Measurements from ENCODE around the gene KDM6B.

Gene KDM6B

GRCh38 chr17:7822126-7822525 lies 11.9 kb upstream of the KDM6B start:
- no peak for FAIRE-seq

DNA sequence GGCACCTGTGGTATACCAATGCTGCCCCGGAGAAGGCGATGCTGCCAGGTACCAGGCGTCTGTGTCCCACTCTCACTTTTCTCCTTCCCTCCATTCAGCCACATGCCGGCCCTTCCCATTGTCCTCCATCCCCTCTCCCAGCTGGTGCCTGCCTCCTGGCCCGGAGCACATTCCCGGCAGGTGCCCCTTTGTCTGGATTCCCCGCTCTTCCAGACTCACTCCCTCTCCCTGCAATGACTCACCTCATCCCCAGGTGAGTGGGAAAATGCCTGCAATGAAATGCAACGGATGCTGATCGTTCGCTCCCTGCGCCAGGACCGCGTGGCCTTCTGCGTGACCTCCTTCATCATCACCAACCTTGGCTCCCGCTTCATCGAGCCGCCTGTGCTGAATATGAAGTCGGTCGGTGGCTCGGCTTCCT lies 10.4 kb upstream of the KDM6B start:
- FAIRE-seq, result no peak

- FAIRE-seq, result no peak
Measured at GRCh38 chr17:7824021-7824924, 9.7 kb upstream of the KDM6B start.

DNA sequence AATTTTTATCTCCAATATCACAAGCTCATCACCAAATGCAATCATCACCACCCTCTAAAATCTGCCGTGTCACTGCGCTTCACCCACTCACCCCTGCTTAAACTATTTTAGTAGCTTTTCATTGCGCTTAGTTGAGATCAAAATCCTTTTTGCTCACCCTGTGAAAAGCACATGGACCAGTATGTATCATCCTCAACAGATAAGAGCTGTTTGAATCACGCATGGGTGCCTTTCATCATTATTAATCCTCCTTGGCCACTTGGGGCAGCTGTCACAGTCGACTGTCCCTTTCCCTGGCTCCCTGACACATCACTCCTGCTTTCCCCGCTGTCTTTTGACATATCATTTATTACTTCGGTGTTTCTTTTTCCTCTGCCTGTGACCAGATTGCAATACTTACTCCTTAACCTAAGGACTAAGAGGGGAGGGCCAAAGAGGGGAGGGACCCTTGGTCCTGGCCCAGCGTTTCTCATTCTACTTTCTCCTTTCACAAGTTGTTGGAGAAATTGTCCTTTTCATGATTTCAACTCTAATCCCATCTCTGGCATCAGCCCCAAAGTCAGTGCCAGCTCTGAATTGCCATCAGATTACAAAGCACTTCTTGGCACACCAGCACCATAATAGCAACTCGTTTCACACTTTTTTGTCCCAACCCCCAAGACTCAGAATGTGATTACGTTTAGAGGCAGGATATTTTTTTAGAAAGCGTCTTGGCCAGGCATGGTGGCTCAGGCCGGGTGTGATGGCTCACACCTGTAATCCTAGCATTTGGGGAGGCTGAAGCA lies 8.6 kb upstream of the KDM6B start:
- no peak for FAIRE-seq

DNA sequence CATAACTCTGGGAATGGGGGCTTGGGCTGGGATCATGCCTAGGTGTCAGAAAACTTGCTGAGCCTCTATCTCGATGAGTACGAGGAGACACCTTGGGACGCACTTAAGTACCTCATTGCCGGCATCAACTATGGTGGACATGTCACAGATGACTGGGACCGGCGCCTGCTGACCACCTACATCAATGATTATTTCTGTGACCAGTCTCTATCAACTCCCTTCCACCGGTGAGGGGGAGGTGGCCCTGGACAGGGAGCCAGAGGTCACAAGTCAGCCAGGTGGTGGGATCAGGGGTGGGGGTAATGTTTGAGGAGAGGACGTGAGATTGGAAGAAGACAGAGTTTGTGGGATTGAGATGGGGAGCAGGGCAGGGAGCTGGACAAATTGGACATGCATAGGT lies 3.4 kb upstream of the KDM6B start:
- no peak for FAIRE-seq

DNA sequence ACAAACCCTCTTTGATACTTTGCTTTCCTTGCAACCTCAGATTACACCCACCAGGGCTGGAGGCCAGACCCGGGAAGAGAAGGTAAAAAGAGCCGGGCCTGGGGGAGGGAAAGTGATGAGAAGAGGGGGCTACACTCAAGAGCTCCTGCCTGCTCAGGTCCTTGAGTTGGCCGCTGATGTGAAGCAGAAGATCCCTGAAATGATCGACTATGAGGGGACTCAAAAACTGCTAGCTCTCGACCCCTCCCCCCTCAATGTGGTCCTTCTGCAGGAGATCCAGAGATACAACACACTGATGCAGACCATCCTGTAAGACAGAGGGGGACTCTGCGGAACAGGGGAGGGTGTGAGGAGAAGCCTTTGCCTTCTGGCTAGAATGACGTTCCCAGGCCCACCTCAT lies 2.8 kb upstream of the KDM6B start:
- FAIRE-seq, result no peak

GRCh38 chr17:7832431-7832830 lies 1.6 kb upstream of the KDM6B start:
- no peak for FAIRE-seq

DNA sequence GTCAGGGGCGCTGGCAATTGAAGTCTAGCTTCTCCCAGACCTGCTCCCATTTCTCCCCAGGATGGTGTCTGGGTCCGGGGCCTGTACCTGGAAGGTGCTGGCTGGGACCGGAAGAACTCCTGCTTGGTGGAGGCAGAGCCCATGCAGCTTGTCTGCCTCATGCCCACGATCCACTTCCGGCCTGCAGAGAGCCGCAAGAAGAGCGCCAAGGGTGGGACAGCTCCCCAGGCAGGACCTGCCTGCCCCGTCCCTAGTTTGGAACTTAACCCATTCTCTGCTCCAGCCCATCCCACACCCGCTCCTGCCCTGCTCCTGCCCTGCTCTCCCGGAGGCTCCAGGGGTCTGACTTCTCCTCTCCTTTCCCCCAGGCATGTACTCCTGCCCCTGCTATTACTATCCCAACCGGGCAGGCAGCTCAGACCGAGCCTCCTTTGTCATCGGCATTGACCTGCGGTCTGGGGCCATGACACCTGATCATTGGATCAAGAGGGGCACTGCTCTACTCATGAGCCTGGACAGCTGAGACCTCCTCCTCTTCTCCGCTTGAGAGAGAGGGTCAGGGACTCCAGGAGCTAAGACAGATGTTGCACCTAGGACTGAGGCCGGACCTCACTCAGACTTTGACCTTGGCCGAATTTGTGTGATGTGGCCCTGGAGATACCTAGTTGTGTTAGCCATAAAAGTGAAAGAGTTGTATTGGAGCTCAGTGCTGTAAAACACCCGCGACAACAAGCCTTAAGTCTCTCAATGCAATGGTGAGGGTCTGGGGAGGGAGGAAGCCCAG lies 814 bp upstream of the KDM6B start:
- no peak for FAIRE-seq

DNA sequence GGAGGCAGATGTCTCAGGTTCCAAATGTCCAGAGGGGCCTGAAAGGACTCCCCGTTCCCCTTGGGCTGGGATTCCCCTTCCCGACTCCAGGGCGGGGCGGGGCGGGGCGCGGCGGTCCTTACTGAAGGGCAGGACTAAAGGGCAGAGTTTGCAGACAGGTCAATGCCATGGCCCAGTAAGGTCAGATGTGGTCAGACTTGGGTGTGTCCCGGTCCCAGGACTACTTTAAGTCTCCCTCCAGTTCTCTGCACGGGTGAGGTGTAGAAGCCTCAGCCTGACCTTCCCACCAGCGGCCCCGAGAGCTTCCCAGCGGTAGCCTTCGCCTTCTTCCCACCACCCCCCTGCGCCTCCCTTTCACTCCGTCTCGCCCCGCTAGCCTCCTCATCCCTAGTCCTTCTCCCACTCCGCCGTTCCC lies 532 bp downstream of the KDM6B start:
- no peak for FAIRE-seq

DNA sequence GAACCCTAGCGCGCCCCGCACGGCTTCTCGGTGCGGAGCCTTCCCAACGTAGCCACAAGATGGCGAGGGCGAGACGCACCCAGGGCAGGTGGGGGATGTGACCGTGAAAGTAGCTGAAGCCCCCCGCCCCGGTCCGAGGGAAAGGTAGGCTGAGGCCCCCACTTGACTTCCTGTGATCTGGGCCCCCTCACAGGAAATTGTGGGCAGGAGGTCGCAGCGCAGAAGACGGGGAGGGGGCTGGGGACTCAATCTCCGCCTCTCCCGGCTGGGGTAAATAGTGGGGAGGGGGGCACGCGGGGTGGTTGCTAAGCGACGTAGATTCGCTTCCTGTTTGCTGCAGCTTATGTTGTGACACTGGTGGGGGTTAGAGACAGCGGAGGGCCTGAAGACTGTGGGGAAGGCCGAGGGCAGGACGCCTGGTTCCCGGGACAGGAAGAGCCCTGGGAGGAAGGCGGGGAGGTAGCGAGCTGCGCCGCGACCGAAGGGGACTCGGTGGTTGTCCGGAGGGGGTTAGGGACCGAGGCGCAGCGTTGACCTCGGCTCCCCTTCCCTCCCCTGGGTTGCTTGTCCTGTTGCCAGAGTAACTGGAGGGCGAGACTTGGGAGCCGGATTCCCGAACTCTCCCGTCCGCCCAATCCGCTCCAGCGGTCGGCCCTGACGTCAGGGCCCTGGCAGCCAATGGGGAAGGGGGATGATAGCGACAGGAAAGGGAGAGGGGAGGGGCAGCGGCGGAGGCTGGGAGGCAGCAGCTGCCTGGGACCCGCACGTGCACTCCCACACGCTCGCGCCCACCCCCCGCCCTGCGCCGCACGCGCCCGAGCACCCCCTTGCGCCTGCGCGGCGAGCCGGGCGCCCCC lies 1.2 kb downstream of the KDM6B start:
- no peak for FAIRE-seq

GRCh38 chr17:7835814-7836595 lies 2.0 kb downstream of the KDM6B start:
- no peak for FAIRE-seq

GRCh38 chr17:7836596-7837407 lies 2.8 kb downstream of the KDM6B start:
- no peak for FAIRE-seq

DNA sequence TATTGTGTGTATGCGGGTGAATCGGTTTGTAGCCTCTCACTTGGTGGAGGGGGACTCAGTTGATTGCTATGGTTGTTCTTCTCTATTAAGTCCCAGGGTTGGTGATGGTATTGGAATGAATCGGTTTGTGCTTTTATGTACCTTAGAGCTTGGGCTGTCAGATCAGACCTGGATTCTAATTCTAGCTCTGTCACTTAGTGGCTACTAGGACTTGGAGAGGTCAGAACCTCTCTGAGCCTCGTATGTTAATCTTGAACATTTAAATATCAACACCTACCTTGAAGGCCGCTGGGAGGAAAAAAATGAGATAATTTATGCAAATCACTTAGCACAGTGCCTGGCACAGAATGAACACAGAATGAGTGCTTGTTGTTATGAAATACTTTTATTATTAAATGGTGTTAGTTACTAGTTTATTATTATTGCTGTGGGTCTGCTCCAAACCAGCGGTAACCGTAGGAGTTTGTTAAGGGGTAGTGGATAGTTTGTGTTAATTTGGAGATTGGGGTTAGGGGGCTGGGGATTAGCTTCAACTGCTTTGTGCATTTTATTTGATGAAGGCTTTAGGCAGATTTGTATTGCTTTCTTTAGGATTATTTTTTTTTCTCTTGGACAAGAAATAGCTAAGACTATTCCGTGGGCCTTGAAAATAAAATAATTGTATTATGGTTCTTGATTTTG lies 3.5 kb downstream of the KDM6B start:
- no peak for FAIRE-seq

GRCh38 chr17:7838090-7839075 lies 4.4 kb downstream of the KDM6B start:
- no peak for FAIRE-seq

GRCh38 chr17:7839190-7839875 lies 5.3 kb downstream of the KDM6B start:
- FAIRE-seq, result no peak

- FAIRE-seq, result no peak
Measured at GRCh38 chr17:7839876-7840261, 5.9 kb downstream of the KDM6B start.

- FAIRE-seq, result no peak
Measured at GRCh38 chr17:7840441-7840840, 6.4 kb downstream of the KDM6B start.

GRCh38 chr17:7840875-7841274 lies 6.9 kb downstream of the KDM6B start:
- FAIRE-seq, result no peak

Measured in colon (tissue), 2 donors.